Fibroblast of lung (primary cell): ENCODE measurements around the gene VAMP1. TPM values are rescaled to one million over a fixed set of nuclear protein-coding genes. Genes with fewer than 3 reads are reported as not detected.

Experiments
- DNase-seq, 2 donors: peaks; one replicate each; pipeline versions ENCODE4 v3.0.0 to v3.0.0-alpha.2; 2010; ENCODE audit warnings: low read depth in 2 of 2
- H2AFZ ChIP-seq: 2 replicates; pipeline ENCODE4 v1.5.1; 2012; ENCODE audit warnings: low read length, control low read depth, inconsistent platforms
- H3K27ac ChIP-seq: 2 replicates; pipeline ENCODE4 v1.5.1; 2011; ENCODE audit warnings: low read length, control low read depth; ENCODE audit not compliant: insufficient read depth
- H3K27me3 ChIP-seq: 2 replicates; pipeline ENCODE4 v1.5.1; 2011; ENCODE audit warnings: mild to moderate bottlenecking, low read length; ENCODE audit not compliant: control insufficient read depth, insufficient read depth
- H3K36me3 ChIP-seq: 2 replicates; pipeline ENCODE4 v1.5.1; 2011; ENCODE audit warnings: low read length; ENCODE audit not compliant: control insufficient read depth, insufficient read depth
- H3K4me1 ChIP-seq: 2 replicates; pipeline ENCODE4 v1.5.1; 2011; ENCODE audit warnings: low read length; ENCODE audit not compliant: control insufficient read depth, insufficient read depth; ENCODE audit errors: extremely low read depth
- H3K4me2 ChIP-seq: 2 replicates; pipeline ENCODE4 v1.5.1; 2011; ENCODE audit warnings: low read length, control low read depth; ENCODE audit not compliant: insufficient read depth; ENCODE audit errors: extremely low read depth
- H3K4me3 ChIP-seq, 4 experiments: fragments of 200-600 bp in 1 of 4; sonication (generic) in 1 of 4; replicated peaks in 1 of 4; 2 replicates each; pipeline ENCODE4 v1.5.1; 2011 to 2016; ENCODE audit warnings: low read length in 4 of 4, low read depth in 3 of 4, mild to moderate bottlenecking in 3 of 4, control low read depth in 2 of 4, inconsistent platforms in 1 of 4, mixed read lengths in 1 of 4; ENCODE audit not compliant: insufficient read depth in 1 of 4; ENCODE audit errors: control extremely low read depth in 1 of 4
- H3K79me2 ChIP-seq: 2 replicates; pipeline ENCODE4 v1.5.1; 2012; ENCODE audit warnings: mild to moderate bottlenecking, low read length, inconsistent platforms; ENCODE audit not compliant: control insufficient read depth, insufficient read depth
- H3K9ac ChIP-seq: 2 replicates; pipeline ENCODE4 v1.5.1; 2011; ENCODE audit warnings: mild to moderate bottlenecking, low read length, control low read depth; ENCODE audit not compliant: insufficient read depth
- H3K9me3 ChIP-seq: 2 replicates; pipeline ENCODE4 v1.5.1; 2012; ENCODE audit warnings: low read depth, low read length; ENCODE audit not compliant: control insufficient read depth, insufficient read depth
- H4K20me1 ChIP-seq: 2 replicates; pipeline ENCODE4 v1.5.1; 2011; ENCODE audit warnings: low read length; ENCODE audit not compliant: control insufficient read depth, insufficient read depth; ENCODE audit errors: extremely low read depth
- EZH2 ChIP-seq: IDR thresholded peaks from 2 replicates; pipeline ENCODE4 v1.5.1; 2012; ENCODE audit warnings: low read length, control low read depth, mild to moderate bottlenecking; ENCODE audit errors: missing control alignments
- polyA plus RNA-seq, 2 donors: library from polyadenylated mRNA; depleted of rRNA in 1 of 2; stranded (reverse) in 1 of 2; unstranded in 1 of 2; fragments of >200 nt; gene quantifications; 2 replicates each; pipeline ENCODE4 v1.2.1, GENCODE V29; 2011 to 2012; ENCODE audit warnings: missing spikeins in 1 of 2
- total RNA-seq: library from RNA; depleted of rRNA; stranded (reverse); fragments of >200 nt; gene quantifications from 2 replicates; pipeline ENCODE4 v1.2.1, GENCODE V29; 2014
- TF ChIP-seq, protein P1 (sequence below), 2 donors: IDR thresholded peaks in 1 of 2; conservative IDR thresholded peaks in 1 of 2; 1 replicate in 1 of 2; 2 replicates in 1 of 2; pipeline ENCODE4 v1.5.1; 2011 to 2012; ENCODE audit warnings: low read length in 2 of 2, control low read depth in 1 of 2, inconsistent platforms in 1 of 2, low read depth in 1 of 2, mild to moderate bottlenecking in 1 of 2

Gene VAMP1
- total and polyA plus RNA-seq, 2 donors (not counting 1 experiment from before 2014, with no cell fraction given) = 14.9 to 20.3 TPM

DNA sequence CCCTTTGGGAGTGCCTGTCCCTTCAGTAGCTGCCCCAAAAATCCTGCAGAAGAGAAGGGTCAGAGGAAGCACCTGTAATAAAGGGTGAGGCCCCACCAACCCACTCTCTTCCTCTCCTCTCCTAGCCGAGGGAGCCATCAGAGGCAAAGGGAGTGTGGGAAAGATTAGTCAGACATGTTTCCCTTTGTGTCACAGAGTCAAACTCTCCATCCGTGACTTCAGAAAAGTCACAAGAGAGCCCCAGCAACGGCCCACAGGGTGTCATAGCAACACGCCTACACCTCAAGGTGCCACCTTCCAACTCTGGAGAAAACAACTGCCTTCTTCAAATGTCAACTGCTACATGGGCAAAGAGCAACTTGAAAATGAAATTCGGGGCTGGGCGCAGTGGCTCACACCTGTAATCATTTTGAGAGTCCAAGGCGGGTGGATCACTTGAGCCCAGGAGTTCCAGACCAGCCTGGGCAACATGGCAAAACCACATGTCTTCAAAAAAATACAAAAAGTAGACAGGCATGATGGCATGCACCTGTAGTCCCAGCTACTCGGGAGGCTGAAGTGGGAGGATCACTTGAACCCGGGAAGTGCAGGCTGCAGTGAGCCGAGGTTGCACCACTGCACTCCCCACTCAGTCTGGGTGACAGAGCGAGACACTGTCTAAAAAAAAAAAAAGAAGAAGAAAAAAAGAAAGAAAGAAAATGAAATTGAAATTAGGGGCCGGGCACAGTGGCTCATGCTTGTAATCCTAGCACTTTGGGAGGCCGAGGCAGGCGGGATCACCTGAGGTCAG is 43.4 kb downstream of the VAMP1 start:
- TF ChIP-seq, protein P1, sequence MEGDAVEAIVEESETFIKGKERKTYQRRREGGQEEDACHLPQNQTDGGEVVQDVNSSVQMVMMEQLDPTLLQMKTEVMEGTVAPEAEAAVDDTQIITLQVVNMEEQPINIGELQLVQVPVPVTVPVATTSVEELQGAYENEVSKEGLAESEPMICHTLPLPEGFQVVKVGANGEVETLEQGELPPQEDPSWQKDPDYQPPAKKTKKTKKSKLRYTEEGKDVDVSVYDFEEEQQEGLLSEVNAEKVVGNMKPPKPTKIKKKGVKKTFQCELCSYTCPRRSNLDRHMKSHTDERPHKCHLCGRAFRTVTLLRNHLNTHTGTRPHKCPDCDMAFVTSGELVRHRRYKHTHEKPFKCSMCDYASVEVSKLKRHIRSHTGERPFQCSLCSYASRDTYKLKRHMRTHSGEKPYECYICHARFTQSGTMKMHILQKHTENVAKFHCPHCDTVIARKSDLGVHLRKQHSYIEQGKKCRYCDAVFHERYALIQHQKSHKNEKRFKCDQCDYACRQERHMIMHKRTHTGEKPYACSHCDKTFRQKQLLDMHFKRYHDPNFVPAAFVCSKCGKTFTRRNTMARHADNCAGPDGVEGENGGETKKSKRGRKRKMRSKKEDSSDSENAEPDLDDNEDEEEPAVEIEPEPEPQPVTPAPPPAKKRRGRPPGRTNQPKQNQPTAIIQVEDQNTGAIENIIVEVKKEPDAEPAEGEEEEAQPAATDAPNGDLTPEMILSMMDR (conservative IDR thresholded peaks at IDR 0.05 in 1 of 2, IDR thresholded peaks at IDR 0.05 in 1 of 2; ENCODE audit: low read depth in 1 of 2, low read length in 2 of 2) = no peak
- no peak for TF ChIP-seq EZH2
- Histone ChIP-seq H3K27ac (no peak overlapping the region), H3K79me2 (no peaks in the 10 kb centered on the region), H3K9ac (no peak overlapping the region), H3K9me3 (no peaks in the 10 kb centered on the region), H3K4me1 (peaks cover 13% of the 10 kb centered on the region), H2AFZ (no peak overlapping the region), H4K20me1 (no peaks in the 10 kb centered on the region), H3K4me2 (no peak overlapping the region), H3K36me3 (no peaks in the 10 kb centered on the region), H3K4me3 (no peak overlapping the region), H3K27me3 (no peaks in the 10 kb centered on the region)
- DNase-seq = no peak

DNA sequence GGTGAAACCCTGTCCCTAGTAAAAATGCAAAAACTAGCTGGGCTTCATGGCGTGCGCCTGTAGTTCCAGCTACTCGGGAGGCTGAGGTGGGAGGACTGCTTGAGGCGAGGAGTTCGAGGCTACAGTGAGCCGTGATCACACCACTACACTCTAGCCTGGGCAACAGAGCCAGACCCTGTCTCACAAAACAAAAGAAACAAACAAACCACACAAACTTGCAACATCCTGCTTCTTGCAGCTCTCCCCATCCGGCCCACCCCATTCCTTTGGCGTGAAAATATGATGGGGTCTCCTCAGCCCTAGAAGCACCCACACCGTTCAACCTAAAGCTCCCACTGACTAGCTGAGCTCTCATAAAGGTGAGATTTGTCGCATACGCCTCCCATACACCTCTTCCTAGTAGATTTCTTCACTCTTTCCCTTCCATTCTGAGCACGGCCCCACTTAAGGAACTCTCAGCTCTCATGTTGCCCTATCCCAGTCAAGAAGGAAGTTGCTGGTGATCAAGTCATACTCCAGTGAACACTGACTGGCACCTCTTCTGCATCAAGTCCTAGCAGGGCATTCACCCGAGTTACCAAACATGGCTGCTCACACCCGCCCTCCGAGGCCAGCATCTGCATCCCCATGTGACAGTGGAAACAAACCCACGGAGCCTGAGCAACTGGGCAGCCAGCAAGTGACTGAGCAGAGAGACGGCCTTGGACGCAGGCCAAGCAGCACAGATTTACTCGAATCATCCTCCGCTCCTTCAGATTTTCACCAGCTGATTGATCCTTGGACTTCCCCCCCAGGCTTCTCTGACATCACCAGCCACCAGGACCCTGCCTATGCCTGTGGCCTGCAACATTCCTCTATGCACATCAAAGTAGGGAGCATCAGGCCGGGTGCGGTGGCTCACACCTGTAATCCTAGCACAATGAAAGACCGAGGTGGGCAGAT is 44.6 kb downstream of the VAMP1 start:
- H4K20me1 ChIP-seq = no peaks in the 10 kb centered on the region
- peaks cover 4% of the 10 kb centered on the region for H3K4me1 ChIP-seq
- no peak overlapping the region for H3K4me2 ChIP-seq
- no peak overlapping the region for H3K4me3 ChIP-seq
- H3K27ac ChIP-seq = no peak overlapping the region
- H3K9ac ChIP-seq = no peak overlapping the region
- H3K9me3 ChIP-seq = no peaks in the 10 kb centered on the region
- no peak overlapping the region for H2AFZ ChIP-seq
- no peaks in the 10 kb centered on the region for H3K27me3 ChIP-seq
- H3K36me3 ChIP-seq = no peaks in the 10 kb centered on the region
- DNase-seq = no peak
- TF ChIP-seq, protein P1 (conservative IDR thresholded peaks at IDR 0.05 in 1 of 2, IDR thresholded peaks at IDR 0.05 in 1 of 2; ENCODE audit: low read depth in 1 of 2, low read length in 2 of 2) = no peak
- TF ChIP-seq EZH2 = no peak
- no peaks in the 10 kb centered on the region for H3K79me2 ChIP-seq

DNA sequence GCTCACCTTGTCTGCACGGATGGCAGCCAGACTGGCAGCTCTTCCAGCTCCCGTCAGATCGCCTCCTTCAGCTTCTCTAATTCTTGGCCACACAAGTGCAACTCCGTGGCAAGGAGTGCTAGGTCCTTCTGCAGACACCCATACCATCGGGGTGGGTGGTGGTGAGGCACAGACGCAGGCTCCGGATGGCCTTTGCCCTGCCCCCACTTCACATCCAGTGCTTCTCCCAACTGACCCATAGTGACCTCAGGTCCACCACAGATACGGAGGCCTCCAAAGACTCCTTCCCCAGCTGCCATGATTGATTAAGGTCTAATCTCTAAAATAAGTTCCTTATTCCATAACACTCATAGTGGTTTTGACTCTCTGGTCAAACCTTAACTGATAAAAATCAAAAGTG is 45.6 kb downstream of the VAMP1 start:
- TF ChIP-seq, protein P1 (conservative IDR thresholded peaks at IDR 0.05 in 1 of 2, IDR thresholded peaks at IDR 0.05 in 1 of 2; ENCODE audit: low read depth in 1 of 2, low read length in 2 of 2) = no peak
- no peak for TF ChIP-seq EZH2
- H4K20me1 ChIP-seq = no peaks in the 10 kb centered on the region
- H3K9me3 ChIP-seq = no peaks in the 10 kb centered on the region
- H3K4me1 ChIP-seq = no peaks in the 10 kb centered on the region
- no peaks in the 10 kb centered on the region for H3K79me2 ChIP-seq
- no peak for DNase-seq
- H3K4me3 ChIP-seq = no peak overlapping the region
- H3K36me3 ChIP-seq = no peaks in the 10 kb centered on the region
- no peak overlapping the region for H3K4me2 ChIP-seq
- no peak overlapping the region for H2AFZ ChIP-seq
- no peak overlapping the region for H3K9ac ChIP-seq
- no peak overlapping the region for H3K27ac ChIP-seq
- no peaks in the 10 kb centered on the region for H3K27me3 ChIP-seq
